ENCODE measurements around the gene ETFRF1. TPM values are rescaled to one million over a fixed set of nuclear protein-coding genes. Genes with fewer than 3 reads are reported as not detected.
A peak's percentile ranks its signal among the peaks of the same experiment; 100 is the strongest.

ETFRF1 gene
- total RNA-seq, 1 donor from 2014 or later, result 15.1 TPM

GRCh38 chr12:25248137-25248536 is 53.1 kb downstream of the ETFRF1 start:
- Histone ChIP-seq H3K27ac (ENCODE audit: low read depth, low read length) (no peak overlapping the region), H3K36me3 (ENCODE audit: control insufficient read depth in 3 of 3, insufficient read depth in 3 of 3, low read length in 3 of 3) (peaks cover 0 to 5% (median 0%) of the 10 kb centered on the region in 3 donors), H3K27me3 (ENCODE audit: control insufficient read depth in 3 of 3, insufficient read depth in 3 of 3, low read length in 3 of 3) (no peaks in the 10 kb centered on the region), H3K9me3 (ENCODE audit: control insufficient read depth in 3 of 3, low read length in 3 of 3) (no peaks in the 10 kb centered on the region), H3K4me1 (ENCODE audit: control insufficient read depth in 3 of 3, insufficient read depth in 3 of 3, low read length in 3 of 3) (peaks cover 3 to 7% (median 4%) of the 10 kb centered on the region in 3 donors), H3K9ac (ENCODE audit: low read depth in 1 of 3, low read length in 3 of 3) (no peak overlapping the region), H3K4me3 (ENCODE audit: low read length in 3 of 3) (no peak overlapping the region)

GRCh38 chr12:25248732-25249131 is 53.7 kb downstream of the ETFRF1 start:
- Histone ChIP-seq H3K9ac (ENCODE audit: low read depth in 1 of 3, low read length in 3 of 3) (no peak overlapping the region), H3K36me3 (ENCODE audit: control insufficient read depth in 3 of 3, insufficient read depth in 3 of 3, low read length in 3 of 3) (peaks cover 0 to 2% (median 0%) of the 10 kb centered on the region in 3 donors), H3K9me3 (ENCODE audit: control insufficient read depth in 3 of 3, low read length in 3 of 3) (no peaks in the 10 kb centered on the region), H3K4me1 (ENCODE audit: control insufficient read depth in 3 of 3, insufficient read depth in 3 of 3, low read length in 3 of 3) (peaks cover 3 to 7% (median 4%) of the 10 kb centered on the region in 3 donors), H3K4me3 (ENCODE audit: low read length in 3 of 3) (no peak overlapping the region), H3K27ac (ENCODE audit: low read depth, low read length) (no peak overlapping the region), H3K27me3 (ENCODE audit: control insufficient read depth in 3 of 3, insufficient read depth in 3 of 3, low read length in 3 of 3) (no peaks in the 10 kb centered on the region)

GRCh38 chr12:25249931-25250738 is 55.1 kb downstream of the ETFRF1 start:
- peak overlapping the region; percentile 84 to 88 (median 85) for H3K4me3 ChIP-seq (ENCODE audit: low read length in 3 of 3)
- peak overlapping the region; percentile 95 for H3K27ac ChIP-seq (ENCODE audit: low read depth, low read length)
- H3K27me3 ChIP-seq (ENCODE audit: control insufficient read depth in 3 of 3, insufficient read depth in 3 of 3, low read length in 3 of 3), result no peaks in the 10 kb centered on the region
- H3K36me3 ChIP-seq (ENCODE audit: control insufficient read depth in 3 of 3, insufficient read depth in 3 of 3, low read length in 3 of 3), result no peaks in the 10 kb centered on the region
- H3K9me3 ChIP-seq (ENCODE audit: control insufficient read depth in 3 of 3, low read length in 3 of 3), result no peaks in the 10 kb centered on the region
- H3K9ac ChIP-seq (ENCODE audit: low read depth in 1 of 3, low read length in 3 of 3), result peak overlapping the region; percentile 79 to 81 (median 79)
- peaks cover 3 to 7% (median 4%) of the 10 kb centered on the region in 3 donors for H3K4me1 ChIP-seq (ENCODE audit: control insufficient read depth in 3 of 3, insufficient read depth in 3 of 3, low read length in 3 of 3)

GRCh38 chr12:25250744-25251730 is 56.0 kb downstream of the ETFRF1 start, which contains the start of gene KRAS:
KRAS (minus strand) TSS chr12:25250929.
- peak within 1 kb of the TSS; percentile 81 to 88 (median 88) for H3K9ac ChIP-seq (ENCODE audit: low read depth in 1 of 3, low read length in 3 of 3)
- H3K27me3 ChIP-seq (ENCODE audit: control insufficient read depth in 3 of 3, insufficient read depth in 3 of 3, low read length in 3 of 3), result no peaks in the 10 kb centered on the region
- no peaks in the 10 kb centered on the region for H3K36me3 ChIP-seq (ENCODE audit: control insufficient read depth in 3 of 3, insufficient read depth in 3 of 3, low read length in 3 of 3)

GRCh38 chr12:25251769-25252168 is 56.7 kb downstream of the ETFRF1 start:
- H3K27ac ChIP-seq (ENCODE audit: low read depth, low read length), result peak overlapping the region; percentile 95
- no peaks in the 10 kb centered on the region for H3K27me3 ChIP-seq (ENCODE audit: control insufficient read depth in 3 of 3, insufficient read depth in 3 of 3, low read length in 3 of 3)
- peak overlapping the region; percentile 45 to 88 (median 88) for H3K9ac ChIP-seq (ENCODE audit: low read depth in 1 of 3, low read length in 3 of 3)
- peak overlapping the region in 2 of 3 donors; percentile 85 to 86 for H3K4me3 ChIP-seq (ENCODE audit: low read length in 3 of 3)
- no peaks in the 10 kb centered on the region for H3K9me3 ChIP-seq (ENCODE audit: control insufficient read depth in 3 of 3, low read length in 3 of 3)
- no peaks in the 10 kb centered on the region for H3K36me3 ChIP-seq (ENCODE audit: control insufficient read depth in 3 of 3, insufficient read depth in 3 of 3, low read length in 3 of 3)
- H3K4me1 ChIP-seq (ENCODE audit: control insufficient read depth in 3 of 3, insufficient read depth in 3 of 3, low read length in 3 of 3), result peaks cover 3 to 7% (median 4%) of the 10 kb centered on the region in 3 donors

More at GRCh38 chr12:25250744-25251730, 56.0 kb downstream of the ETFRF1 start, which contains the start of gene KRAS:
- H3K27ac ChIP-seq (ENCODE audit: low read depth, low read length), result peak within 1 kb of the TSS; percentile 95
- peaks cover 3 to 7% (median 4%) of the 10 kb centered on the region in 3 donors for H3K4me1 ChIP-seq (ENCODE audit: control insufficient read depth in 3 of 3, insufficient read depth in 3 of 3, low read length in 3 of 3)
- no peaks in the 10 kb centered on the region for H3K9me3 ChIP-seq (ENCODE audit: control insufficient read depth in 3 of 3, low read length in 3 of 3)
- peak within 1 kb of the TSS; percentile 85 to 88 (median 86) for H3K4me3 ChIP-seq (ENCODE audit: low read length in 3 of 3)

- Histone ChIP-seq H3K4me1 (ENCODE audit: control insufficient read depth in 3 of 3, insufficient read depth in 3 of 3, low read length in 3 of 3) (peaks cover 3 to 7% (median 4%) of the 10 kb centered on the region in 3 donors), H3K36me3 (ENCODE audit: control insufficient read depth in 3 of 3, insufficient read depth in 3 of 3, low read length in 3 of 3) (no peaks in the 10 kb centered on the region), H3K9ac (ENCODE audit: low read depth in 1 of 3, low read length in 3 of 3) (no peak overlapping the region), H3K27ac (ENCODE audit: low read depth, low read length) (no peak overlapping the region), H3K27me3 (ENCODE audit: control insufficient read depth in 3 of 3, insufficient read depth in 3 of 3, low read length in 3 of 3) (no peaks in the 10 kb centered on the region), H3K9me3 (ENCODE audit: control insufficient read depth in 3 of 3, low read length in 3 of 3) (no peaks in the 10 kb centered on the region), H3K4me3 (ENCODE audit: low read length in 3 of 3) (no peak overlapping the region)
Observed at GRCh38 chr12:25252946-25253345, 57.9 kb downstream of the ETFRF1 start.

- Histone ChIP-seq H3K4me1 (ENCODE audit: control insufficient read depth in 3 of 3, insufficient read depth in 3 of 3, low read length in 3 of 3) (peaks cover 3 to 7% (median 4%) of the 10 kb centered on the region in 3 donors), H3K9me3 (ENCODE audit: control insufficient read depth in 3 of 3, low read length in 3 of 3) (no peaks in the 10 kb centered on the region), H3K9ac (ENCODE audit: low read depth in 1 of 3, low read length in 3 of 3) (no peak overlapping the region), H3K27ac (ENCODE audit: low read depth, low read length) (no peak overlapping the region), H3K36me3 (ENCODE audit: control insufficient read depth in 3 of 3, insufficient read depth in 3 of 3, low read length in 3 of 3) (no peaks in the 10 kb centered on the region), H3K4me3 (ENCODE audit: low read length in 3 of 3) (no peak overlapping the region), H3K27me3 (ENCODE audit: control insufficient read depth in 3 of 3, insufficient read depth in 3 of 3, low read length in 3 of 3) (no peaks in the 10 kb centered on the region)
Observed at GRCh38 chr12:25253371-25254068, 58.5 kb downstream of the ETFRF1 start.

GRCh38 chr12:25254271-25254880 is 59.3 kb downstream of the ETFRF1 start:
- no peak overlapping the region for H3K27ac ChIP-seq (ENCODE audit: low read depth, low read length)
- no peaks in the 10 kb centered on the region for H3K36me3 ChIP-seq (ENCODE audit: control insufficient read depth in 3 of 3, insufficient read depth in 3 of 3, low read length in 3 of 3)
- no peaks in the 10 kb centered on the region for H3K9me3 ChIP-seq (ENCODE audit: control insufficient read depth in 3 of 3, low read length in 3 of 3)
- H3K4me3 ChIP-seq (ENCODE audit: low read length in 3 of 3), result no peak overlapping the region
- H3K4me1 ChIP-seq (ENCODE audit: control insufficient read depth in 3 of 3, insufficient read depth in 3 of 3, low read length in 3 of 3), result peaks cover 3 to 7% (median 4%) of the 10 kb centered on the region in 3 donors
- no peaks in the 10 kb centered on the region for H3K27me3 ChIP-seq (ENCODE audit: control insufficient read depth in 3 of 3, insufficient read depth in 3 of 3, low read length in 3 of 3)
- no peak overlapping the region for H3K9ac ChIP-seq (ENCODE audit: low read depth in 1 of 3, low read length in 3 of 3)
